Brain microvascular endothelial cell (primary cell): ENCODE data around the gene ST8SIA6.

Source experiments
- DNase-seq: peaks from one replicate; pipeline ENCODE4 v3.0.0-alpha.2; 2020
- H3K27ac ChIP-seq: fragments of 250-450 bp; sonication (Bioruptor Pico); 2 replicates; pipeline ENCODE4 v1.5.1; 2020; ENCODE audit warnings: mild to moderate bottlenecking, moderate library complexity
- H3K27me3 ChIP-seq: fragments of 250-450 bp; sonication (Bioruptor Pico); replicated peaks from 2 replicates; pipeline ENCODE4 v1.5.1; 2020; ENCODE audit warnings: mild to moderate bottlenecking
- H3K36me3 ChIP-seq: fragments of 250-450 bp; sonication (Bioruptor Pico); replicated peaks from 2 replicates; pipeline ENCODE4 v1.5.1; 2020; ENCODE audit warnings: mild to moderate bottlenecking
- H3K4me3 ChIP-seq: 2 replicates; pipeline ENCODE4 v1.5.1; 2011; ENCODE audit warnings: low read depth, mild to moderate bottlenecking, control low read depth, low read length, moderate library complexity
- in situ Hi-C: cut with HindIII; loops from 2 replicates; pipeline ENCODE4 v1.10.0; 2017; ENCODE audit warnings: low sequenced_read_pairs, low pct_ligation_motif_present
- TF ChIP-seq, protein P1 (sequence below): IDR thresholded peaks from 2 replicates; pipeline ENCODE4 v1.5.1; 2011; ENCODE audit warnings: low read depth, mild to moderate bottlenecking, moderate library complexity, low read length, control low read depth, inconsistent platforms; ENCODE audit errors: missing control alignments

Gene ST8SIA6

DNA sequence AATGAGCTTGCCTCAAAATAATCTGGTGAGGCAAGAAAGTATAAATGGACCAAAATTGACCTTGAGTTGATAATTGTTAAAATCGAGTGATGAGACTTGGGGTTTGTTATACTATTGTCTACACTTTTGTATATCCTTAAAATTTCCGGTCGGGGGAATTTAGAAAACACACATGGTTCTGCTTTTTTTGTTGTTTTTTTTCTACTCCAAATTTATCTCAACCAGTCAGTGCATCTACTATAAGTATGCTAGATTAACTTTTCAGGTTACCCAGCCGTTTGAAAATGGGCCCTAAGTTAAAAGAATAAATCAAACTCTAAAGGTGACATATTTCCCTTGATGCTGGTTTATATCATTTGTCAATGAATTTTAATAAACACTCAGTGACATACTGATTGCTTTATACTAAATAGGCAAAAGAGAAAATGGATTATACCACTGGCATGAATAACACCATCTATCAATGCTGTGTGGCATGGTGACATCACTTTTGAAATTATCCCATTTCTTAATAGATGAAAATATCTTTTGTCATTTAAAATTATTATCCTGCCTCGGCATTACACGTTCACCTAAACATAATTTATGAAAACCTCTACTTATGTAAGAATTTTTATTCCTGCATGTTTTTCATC is 40.3 kb upstream of the ST8SIA6 start:
- no peak for DNase-seq
- no peak overlapping the region for H3K27ac ChIP-seq
- no peaks in the 10 kb centered on the region for H3K36me3 ChIP-seq
- no peaks in the 10 kb centered on the region for H3K27me3 ChIP-seq
- TF ChIP-seq, protein P1, sequence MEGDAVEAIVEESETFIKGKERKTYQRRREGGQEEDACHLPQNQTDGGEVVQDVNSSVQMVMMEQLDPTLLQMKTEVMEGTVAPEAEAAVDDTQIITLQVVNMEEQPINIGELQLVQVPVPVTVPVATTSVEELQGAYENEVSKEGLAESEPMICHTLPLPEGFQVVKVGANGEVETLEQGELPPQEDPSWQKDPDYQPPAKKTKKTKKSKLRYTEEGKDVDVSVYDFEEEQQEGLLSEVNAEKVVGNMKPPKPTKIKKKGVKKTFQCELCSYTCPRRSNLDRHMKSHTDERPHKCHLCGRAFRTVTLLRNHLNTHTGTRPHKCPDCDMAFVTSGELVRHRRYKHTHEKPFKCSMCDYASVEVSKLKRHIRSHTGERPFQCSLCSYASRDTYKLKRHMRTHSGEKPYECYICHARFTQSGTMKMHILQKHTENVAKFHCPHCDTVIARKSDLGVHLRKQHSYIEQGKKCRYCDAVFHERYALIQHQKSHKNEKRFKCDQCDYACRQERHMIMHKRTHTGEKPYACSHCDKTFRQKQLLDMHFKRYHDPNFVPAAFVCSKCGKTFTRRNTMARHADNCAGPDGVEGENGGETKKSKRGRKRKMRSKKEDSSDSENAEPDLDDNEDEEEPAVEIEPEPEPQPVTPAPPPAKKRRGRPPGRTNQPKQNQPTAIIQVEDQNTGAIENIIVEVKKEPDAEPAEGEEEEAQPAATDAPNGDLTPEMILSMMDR, result no peak
- in situ Hi-C loops, result no loop called here
- H3K4me3 ChIP-seq, result no peak overlapping the region

DNA sequence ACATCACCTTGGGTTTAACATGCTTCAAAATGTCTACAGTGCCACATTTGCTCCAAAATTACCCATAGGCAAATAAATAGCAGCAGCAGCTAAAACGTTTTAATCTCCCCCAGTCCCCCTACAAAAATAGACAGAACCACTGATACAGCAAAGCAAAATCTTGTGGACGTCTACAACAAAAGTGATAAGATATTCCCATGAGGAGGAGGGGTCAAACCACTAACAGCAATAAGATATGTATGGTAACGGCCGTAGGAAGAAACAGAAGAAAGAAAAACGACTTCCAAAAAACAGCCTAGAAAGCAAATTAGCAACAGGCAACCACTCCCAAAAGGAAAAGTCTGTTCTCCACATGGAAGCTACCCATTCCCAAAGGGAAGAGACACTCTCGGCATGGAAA is 34.5 kb upstream of the ST8SIA6 start:
- DNase-seq, result peak; percentile 18
- H3K27me3 ChIP-seq, result no peaks in the 10 kb centered on the region
- no peak overlapping the region for H3K27ac ChIP-seq
- TF ChIP-seq, protein P1, result no peak
- in situ Hi-C loops, result no loop called here
- H3K4me3 ChIP-seq, result no peak overlapping the region
- no peaks in the 10 kb centered on the region for H3K36me3 ChIP-seq

DNA sequence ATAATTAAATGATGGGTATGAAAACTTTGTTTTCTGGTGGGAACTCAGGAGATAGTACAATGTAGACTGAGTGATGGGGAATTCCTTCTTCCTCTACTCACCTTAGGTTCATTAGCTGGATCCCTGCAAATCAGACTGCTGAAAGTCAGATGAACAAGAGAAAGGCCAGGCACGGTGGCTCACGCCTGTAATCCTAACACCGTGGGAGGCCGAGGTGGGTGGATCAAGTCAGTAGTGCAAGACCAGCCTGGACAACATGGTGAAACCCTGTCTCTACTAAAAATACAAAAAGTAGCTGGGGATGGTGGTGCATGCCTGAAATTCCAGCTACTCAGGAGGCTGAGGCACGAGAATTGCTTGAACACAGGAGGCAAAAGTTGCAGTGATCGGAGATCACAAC is 28.7 kb upstream of the ST8SIA6 start:
- in situ Hi-C loops, result no loop called here
- no peak overlapping the region for H3K4me3 ChIP-seq

DNA sequence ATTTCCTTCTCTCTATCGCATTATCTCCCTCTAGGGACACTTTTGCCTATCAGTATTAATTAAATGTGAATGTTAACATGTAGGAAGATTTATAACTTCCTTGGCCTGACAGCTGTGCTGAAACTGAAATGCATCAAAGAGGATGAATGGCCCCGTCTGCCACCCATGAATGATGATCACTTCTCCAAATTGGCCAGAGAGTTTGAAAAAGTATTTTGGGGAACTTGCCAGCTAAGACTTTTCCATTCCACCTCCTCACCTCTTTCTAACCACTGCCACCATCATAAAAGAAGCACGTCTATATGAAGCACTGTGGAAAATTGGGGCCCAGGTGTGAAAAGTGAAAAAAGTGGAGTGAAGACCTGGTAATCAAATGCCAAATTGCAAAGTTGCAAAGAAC is 25.4 kb upstream of the ST8SIA6 start:
- in situ Hi-C loops, result no loop called here
- TF ChIP-seq, protein P1, result no peak

More for the DNA sequence above, 28.7 kb upstream of the ST8SIA6 start:
- Histone ChIP-seq H3K27ac (no peak overlapping the region), H3K27me3 (no peaks in the 10 kb centered on the region), H3K36me3 (no peaks in the 10 kb centered on the region)
- TF ChIP-seq, protein P1, result no peak
- DNase-seq, result no peak

DNA sequence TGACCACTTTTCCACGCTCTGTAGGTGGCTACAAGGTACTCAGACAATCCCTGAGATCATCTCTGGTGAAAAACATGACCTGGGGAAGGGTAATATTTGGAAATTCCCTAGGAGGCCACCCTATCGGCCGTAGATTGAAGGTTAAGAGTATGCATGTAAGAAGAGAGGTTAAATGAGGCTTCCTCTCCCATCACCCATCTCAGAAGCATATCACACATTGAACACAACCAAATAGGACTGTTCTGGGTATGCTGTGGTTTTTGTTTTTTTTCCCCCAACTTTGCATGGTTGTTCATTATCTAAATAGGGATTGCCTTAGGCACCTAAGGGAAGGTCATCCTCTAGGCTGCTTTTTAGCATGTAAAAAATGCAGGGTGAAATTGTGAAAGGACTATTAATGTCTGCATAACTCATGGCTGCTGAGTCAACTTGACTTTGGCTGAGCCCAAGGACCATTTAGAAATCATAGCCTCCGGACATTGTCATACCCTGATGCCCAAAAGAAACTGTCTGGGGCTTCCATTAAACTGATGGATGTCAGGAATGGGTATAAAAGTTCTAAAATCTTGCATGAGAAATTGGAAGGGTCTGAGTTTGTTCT is 24.7 kb upstream of the ST8SIA6 start:
- no peak for DNase-seq
- Histone ChIP-seq H3K36me3 (no peaks in the 10 kb centered on the region), H3K4me3 (no peak overlapping the region), H3K27ac (no peak overlapping the region), H3K27me3 (no peaks in the 10 kb centered on the region)
- TF ChIP-seq, protein P1, result no peak
- in situ Hi-C loops, result no loop called here

More for the DNA sequence above, 25.4 kb upstream of the ST8SIA6 start:
- no peak for DNase-seq
- no peak overlapping the region for H3K4me3 ChIP-seq
- H3K36me3 ChIP-seq, result no peaks in the 10 kb centered on the region
- no peak overlapping the region for H3K27ac ChIP-seq
- no peaks in the 10 kb centered on the region for H3K27me3 ChIP-seq
